Stomach (tissue), 4 donors: ENCODE results near the gene DIS3L2.
"Not testable (repeated sequence)": the region's sequence is repeated elsewhere in the genome, so short reads cannot be mapped to it uniquely, and the experiment has no call there.

Experiments used
- EP300 ChIP-seq: sonication (generic); formaldehyde crosslinking; IDR thresholded peaks from one replicate; pipeline ENCODE4 v1.6.1; 2017; ENCODE audit warnings: antibody characterized with exemption
- POLR2A ChIP-seq, 4 donors: fragments of 450-650 bp; IDR thresholded peaks; one replicate each; pipeline ENCODE4 v1.6.1; 2016; ENCODE audit warnings: antibody characterized with exemption in 4 of 4, control low read depth in 2 of 4, mild to moderate bottlenecking in 1 of 4, moderate library complexity in 1 of 4
- POLR2AphosphoS5 ChIP-seq, 3 donors: sonication (generic); formaldehyde crosslinking; IDR thresholded peaks; one replicate each; pipeline ENCODE4 v1.6.1; 2016; ENCODE audit warnings: antibody characterized with exemption in 3 of 3
- TF ChIP-seq, protein P1 (sequence below), 7 experiments: fragments of 450-650 bp in 4 of 7; fragments of 200-600 bp in 3 of 7; sonication (generic) in 3 of 7; IDR thresholded peaks; one replicate each; pipeline ENCODE4 v1.5.1; 2016 to 2019; ENCODE audit warnings: antibody characterized with exemption in 7 of 7, control low read depth in 2 of 7, mild to moderate bottlenecking in 1 of 7

- TF ChIP-seq POLR2A (IDR thresholded peaks at IDR 0.05); POLR2AphosphoS5 (IDR thresholded peaks at IDR 0.05); EP300: not testable (repeated sequence)
- TF ChIP-seq, protein P1, sequence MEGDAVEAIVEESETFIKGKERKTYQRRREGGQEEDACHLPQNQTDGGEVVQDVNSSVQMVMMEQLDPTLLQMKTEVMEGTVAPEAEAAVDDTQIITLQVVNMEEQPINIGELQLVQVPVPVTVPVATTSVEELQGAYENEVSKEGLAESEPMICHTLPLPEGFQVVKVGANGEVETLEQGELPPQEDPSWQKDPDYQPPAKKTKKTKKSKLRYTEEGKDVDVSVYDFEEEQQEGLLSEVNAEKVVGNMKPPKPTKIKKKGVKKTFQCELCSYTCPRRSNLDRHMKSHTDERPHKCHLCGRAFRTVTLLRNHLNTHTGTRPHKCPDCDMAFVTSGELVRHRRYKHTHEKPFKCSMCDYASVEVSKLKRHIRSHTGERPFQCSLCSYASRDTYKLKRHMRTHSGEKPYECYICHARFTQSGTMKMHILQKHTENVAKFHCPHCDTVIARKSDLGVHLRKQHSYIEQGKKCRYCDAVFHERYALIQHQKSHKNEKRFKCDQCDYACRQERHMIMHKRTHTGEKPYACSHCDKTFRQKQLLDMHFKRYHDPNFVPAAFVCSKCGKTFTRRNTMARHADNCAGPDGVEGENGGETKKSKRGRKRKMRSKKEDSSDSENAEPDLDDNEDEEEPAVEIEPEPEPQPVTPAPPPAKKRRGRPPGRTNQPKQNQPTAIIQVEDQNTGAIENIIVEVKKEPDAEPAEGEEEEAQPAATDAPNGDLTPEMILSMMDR (IDR thresholded peaks at IDR 0.05): not testable (repeated sequence)
These were observed 404.9 kb downstream of the DIS3L2 start for GRCh38 chr2:232366461-232366860.
